SK-N-SH (cell line): ENCODE results near the gene RBM33. TPM values are rescaled to one million over a fixed set of nuclear protein-coding genes. Genes with fewer than 3 reads are reported as not detected.

ENCODE experiments used
- CTCF ChIA-PET: fragments of 300-600, 350-600 bp; formaldehyde crosslinking; extraction: SDS; loops from one replicate; lab custom pipeline; 2021; lab: Yijun Ruan, JAX
- POLR2A ChIA-PET: fragments of 350-600 bp; sonication (Branson Sonifier 250); formaldehyde crosslinking; extraction: SDS; loops from one replicate; lab custom pipeline; 2020; ENCODE audit warnings: antibody characterized with exemption, inconsistent platforms; lab: Yijun Ruan, JAX
- DNase-seq: peaks from one replicate; pipeline ENCODE4 v3.0.0; 2012
- H2AFZ ChIP-seq: fragments of 200-600 bp; sonication (generic); 2 replicates; pipeline ENCODE4 v1.8.1; 2016; ENCODE audit warnings: antibody characterized with exemption, mild to moderate bottlenecking, low read depth
- H3F3A ChIP-seq: fragments of 200-600 bp; sonication (generic); replicated peaks from 2 replicates; pipeline ENCODE3; 2016; ENCODE audit warnings: antibody characterized with exemption, mild to moderate bottlenecking; ENCODE audit not compliant: insufficient read depth
- H3K27ac ChIP-seq, 2 experiments: fragments of 200-500 bp in 1 of 2; fragments of 200-600 bp in 1 of 2; sonication (Bioruptor generic) in 1 of 2; sonication (generic), shearing (Covaris generic) in 1 of 2; 2 replicates each; pipeline versions ENCODE4 v1.5.1 to v1.6.1; 2014 to 2016; ENCODE audit warnings: low read depth in 2 of 2, inconsistent platforms in 1 of 2, low read length in 1 of 2, mild to moderate bottlenecking in 1 of 2, mixed read lengths in 1 of 2
- H3K27me3 ChIP-seq: fragments of 200-600 bp; sonication (generic), shearing (Covaris generic); 2 replicates; pipeline ENCODE4 v1.6.1; 2016; ENCODE audit warnings: mixed run types; ENCODE audit not compliant: insufficient read depth
- H3K36me3 ChIP-seq, 2 experiments: fragments of 200-500 bp in 1 of 2; fragments of 200-600 bp in 1 of 2; sonication (Bioruptor generic) in 1 of 2; sonication (generic) in 1 of 2; replicated peaks in 1 of 2; 2 replicates each; pipeline versions ENCODE3 to v1.5.1; 2014 to 2016; ENCODE audit warnings: low read length in 1 of 2, mild to moderate bottlenecking in 1 of 2; ENCODE audit not compliant: insufficient read depth in 2 of 2, control insufficient read depth in 1 of 2
- H3K4me1 ChIP-seq, 2 experiments: fragments of 200-500 bp in 1 of 2; fragments of 200-600 bp in 1 of 2; sonication (Bioruptor generic) in 1 of 2; sonication (generic), shearing (Covaris generic) in 1 of 2; 2 replicates each; pipeline versions ENCODE4 v1.5.1 to v1.6.1; 2014 to 2016; ENCODE audit warnings: low read depth in 1 of 2, low read length in 1 of 2, mixed run types in 1 of 2; ENCODE audit not compliant: insufficient read depth in 2 of 2, control insufficient read depth in 1 of 2
- H3K4me2 ChIP-seq: fragments of 200-600 bp; sonication (generic), shearing (Covaris generic); 2 replicates; pipeline ENCODE4 v1.6.1; 2017; ENCODE audit warnings: mixed run types
- H3K4me3 ChIP-seq, 2 experiments: fragments of 200-500 bp in 1 of 2; fragments of 200-600 bp in 1 of 2; sonication (Bioruptor generic) in 1 of 2; sonication (generic), shearing (Covaris generic) in 1 of 2; 2 replicates each; pipeline versions ENCODE4 v1.5.1 to v1.8.1; 2014 to 2016; ENCODE audit warnings: low read depth in 2 of 2, inconsistent platforms in 1 of 2, low read length in 1 of 2, mild to moderate bottlenecking in 1 of 2, mixed read lengths in 1 of 2, moderate library complexity in 1 of 2
- H3K79me2 ChIP-seq: fragments of 200-600 bp; sonication (generic); 2 replicates; pipeline ENCODE4 v1.8.1; 2017; ENCODE audit warnings: mild to moderate bottlenecking; ENCODE audit not compliant: insufficient read depth
- H3K9ac ChIP-seq: fragments of 200-600 bp; sonication (generic); 2 replicates; pipeline ENCODE4 v1.6.1; 2017; ENCODE audit warnings: mixed run types
- H3K9me2 ChIP-seq: fragments of 200-600 bp; sonication (generic); 2 replicates; pipeline ENCODE4 v1.6.1; 2017; ENCODE audit warnings: mixed run types
- H3K9me3 ChIP-seq: fragments of 200-600 bp; sonication (generic); 2 replicates; pipeline ENCODE4 v1.6.1; 2017; ENCODE audit warnings: mixed run types, mild to moderate bottlenecking, moderate library complexity
- H4K20me1 ChIP-seq: fragments of 200-600 bp; sonication (generic); 2 replicates; pipeline ENCODE4 v1.6.1; 2017; ENCODE audit warnings: mild to moderate bottlenecking, mixed run types; ENCODE audit not compliant: insufficient read depth
- GABPA ChIP-seq: IDR thresholded peaks from 2 replicates; pipeline ENCODE4 v1.4.0; 2012; ENCODE audit warnings: low read depth, mild to moderate bottlenecking
- GATA2 ChIP-seq: sonication (generic); formaldehyde crosslinking; IDR thresholded peaks from 2 replicates; pipeline ENCODE4 v1.5.0; 2020; ENCODE audit warnings: mild to moderate bottlenecking, missing genetic modification reagents
- JUND ChIP-seq: IDR thresholded peaks from 2 replicates; pipeline ENCODE4 v1.4.0; 2012
- MEF2A ChIP-seq: IDR thresholded peaks from 2 replicates; pipeline ENCODE4 v1.4.0; 2012; ENCODE audit warnings: low read depth, borderline replicate concordance
- MXI1 ChIP-seq: IDR thresholded peaks from 2 replicates; pipeline ENCODE4 v1.6.1; 2012; ENCODE audit warnings: mild to moderate bottlenecking, low read depth, low read length, improper control_type of control experiment
- NFIC ChIP-seq: IDR thresholded peaks from 2 replicates; pipeline ENCODE4 v1.4.0; 2012; ENCODE audit warnings: borderline replicate concordance
- NRF1 ChIP-seq: IDR thresholded peaks from 2 replicates; pipeline ENCODE4 v1.6.1; 2012; ENCODE audit warnings: low read depth, mild to moderate bottlenecking, low read length
- PBX3 ChIP-seq: IDR thresholded peaks from 2 replicates; pipeline ENCODE4; 2012
- POLR2AphosphoS5 ChIP-seq: IDR thresholded peaks from 2 replicates; pipeline ENCODE4 v1.6.1; 2012; ENCODE audit warnings: low read depth, low read length
- RAD21 ChIP-seq: IDR thresholded peaks from 2 replicates; pipeline ENCODE4 v1.6.1; 2012; ENCODE audit warnings: mild to moderate bottlenecking, low read length
- REST ChIP-seq: IDR thresholded peaks from 2 replicates; pipeline ENCODE4 v1.6.1; 2012; ENCODE audit warnings: mild to moderate bottlenecking, low read depth, low read length, moderate library complexity
- RFX5 ChIP-seq: IDR thresholded peaks from 2 replicates; pipeline ENCODE4 v1.6.1; 2012; ENCODE audit warnings: mild to moderate bottlenecking, improper control_type of control experiment, low read length
- SIN3A ChIP-seq: IDR thresholded peaks from 2 replicates; pipeline ENCODE4 v1.6.1; 2012; ENCODE audit warnings: low read depth, mild to moderate bottlenecking, low read length, moderate library complexity, borderline replicate concordance
- TAF1 ChIP-seq: IDR thresholded peaks from 2 replicates; pipeline ENCODE4 v1.6.1; 2012; ENCODE audit warnings: low read depth, mild to moderate bottlenecking, low read length, moderate library complexity, borderline replicate concordance
- TCF12 ChIP-seq: IDR thresholded peaks from 2 replicates; pipeline ENCODE4 v1.4.0; 2012
- WGBS: methylation state at CpG from one replicate; pipeline ENCODE4 v1.1.6; 2017; ENCODE audit warnings: low lambda C conversion rate; 5-methylcytosine and 5-hydroxymethylcytosine counted together
- polyA plus RNA-seq, 3 experiments: library from polyadenylated mRNA; depleted of rRNA; stranded (reverse); fragments of >200 nt; gene quantifications; 2 replicates each; pipeline ENCODE4 v1.2.3, GENCODE V29; 2012
- TF ChIP-seq, protein P1 (sequence below): fragments of 150-350 bp; IDR thresholded peaks from 2 replicates; pipeline ENCODE4 v1.6.1; 2016; ENCODE audit warnings: mild to moderate bottlenecking, low read depth, low read length

Gene RBM33
- polyA plus RNA-seq, 1 of the 3 experiments (the other 2 are of a cell fraction), result 13.8 TPM

- H3K4me3 ChIP-seq, result no peak overlapping the region
- no peaks in the 10 kb centered on the region for H3K9me3 ChIP-seq
- ChIA-PET CTCF (interaction anchor here (0.9 to 1.8 kb wide), 2 partner anchors 10 to 127 kb away, joined by 3 to 13 read pairs; no protein-coding TSS in a partner anchor), POLR2A (no interaction called here)
- H3K9me2 ChIP-seq, result no peaks in the 10 kb centered on the region
- DNase-seq, result no peak
- H2AFZ ChIP-seq, result no peak overlapping the region
- no peaks in the 10 kb centered on the region for H3K36me3 ChIP-seq
- no peaks in the 10 kb centered on the region for H3K4me1 ChIP-seq
- no peak overlapping the region for H3K27ac ChIP-seq
- no peaks in the 10 kb centered on the region for H4K20me1 ChIP-seq
- TF ChIP-seq TCF12 (no peak), MXI1 (no peak), GABPA (no peak), POLR2AphosphoS5 (no peak), NRF1 (no peak), GATA2 (CRISPR knock-in tag) (no peak), JUND (no peak), PBX3 (no peak), MEF2A (no peak), TAF1 (no peak), RAD21 (no peak), RFX5 (no peak)
- TF ChIP-seq, protein P1, sequence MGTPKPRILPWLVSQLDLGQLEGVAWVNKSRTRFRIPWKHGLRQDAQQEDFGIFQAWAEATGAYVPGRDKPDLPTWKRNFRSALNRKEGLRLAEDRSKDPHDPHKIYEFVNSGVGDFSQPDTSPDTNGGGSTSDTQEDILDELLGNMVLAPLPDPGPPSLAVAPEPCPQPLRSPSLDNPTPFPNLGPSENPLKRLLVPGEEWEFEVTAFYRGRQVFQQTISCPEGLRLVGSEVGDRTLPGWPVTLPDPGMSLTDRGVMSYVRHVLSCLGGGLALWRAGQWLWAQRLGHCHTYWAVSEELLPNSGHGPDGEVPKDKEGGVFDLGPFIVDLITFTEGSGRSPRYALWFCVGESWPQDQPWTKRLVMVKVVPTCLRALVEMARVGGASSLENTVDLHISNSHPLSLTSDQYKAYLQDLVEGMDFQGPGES, result no peak
- H3K79me2 ChIP-seq, result no peaks in the 10 kb centered on the region
- H3K27me3 ChIP-seq, result peaks cover 46% of the 10 kb centered on the region; the same call in 1 of the 2 replicates
- H3F3A ChIP-seq, result no peaks in the 10 kb centered on the region
- H3K4me2 ChIP-seq, result no peak overlapping the region
- WGBS, result 73% methylated on average over 12 of the region's 12 CpGs
- H3K9ac ChIP-seq, result no peak overlapping the region
These were observed 35.3 kb upstream of the RBM33 start for GRCh38 chr7:155609185-155609584.

DNA sequence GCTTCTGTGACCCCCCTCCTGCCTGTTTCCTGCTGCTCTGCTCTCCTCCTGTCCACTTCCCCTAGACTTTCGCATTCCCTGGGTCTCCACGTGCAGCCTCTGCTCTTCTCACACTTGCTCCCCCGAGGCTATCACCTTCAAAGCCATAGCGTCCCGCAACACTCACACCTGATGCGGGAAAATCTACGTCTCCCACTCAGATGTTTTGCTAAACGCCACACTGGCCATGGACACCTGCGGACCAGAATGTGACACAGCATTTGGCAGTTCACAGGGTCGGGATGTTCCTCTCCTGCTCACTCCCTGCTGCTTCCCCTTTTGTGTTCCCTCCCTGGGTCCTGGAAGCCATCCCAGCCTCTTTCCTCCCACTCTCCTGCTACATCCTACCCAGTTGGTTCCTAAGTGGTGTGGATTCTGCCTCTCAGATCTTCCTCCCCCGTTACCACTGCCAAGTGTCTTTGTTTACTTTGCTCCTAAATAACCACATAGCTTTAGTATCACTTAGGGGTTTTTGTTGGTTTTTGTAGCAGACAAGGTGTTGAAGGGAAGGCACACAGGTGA, 33.7 kb upstream of the RBM33 start:
- Histone ChIP-seq H3K4me2 (no peak overlapping the region), H3K4me1 (no peaks in the 10 kb centered on the region), H3K27me3 (peaks cover 40% of the 10 kb centered on the region; the same call in 1 of the 2 replicates), H3K27ac (no peak overlapping the region), H3K9me2 (no peaks in the 10 kb centered on the region), H3K9ac (no peak overlapping the region), H3F3A (no peaks in the 10 kb centered on the region), H3K9me3 (no peaks in the 10 kb centered on the region), H3K36me3 (no peaks in the 10 kb centered on the region), H4K20me1 (no peaks in the 10 kb centered on the region), H3K79me2 (no peaks in the 10 kb centered on the region), H2AFZ (no peak overlapping the region), H3K4me3 (no peak overlapping the region)
- WGBS, result 22% methylated on average over 11 of the region's 11 CpGs
- TF ChIP-seq GATA2 (CRISPR knock-in tag) (no peak), RAD21 (no peak), NFIC (no peak), REST (no peak), SIN3A (no peak), TAF1 (no peak)
- TF ChIP-seq, protein P1, result no peak
- CTCF ChIA-PET, result interaction anchor here (1.5 to 4.1 kb wide), 2 partner anchors 12 to 157 kb away, joined by 5 to 42 read pairs; no protein-coding TSS in a partner anchor
- DNase-seq, result no peak
- POLR2A ChIA-PET, result no interaction called here
